Kasumi-1 (cell line): ENCODE results near the gene CBR3.

ENCODE experiments used
- DNase-seq, 2 experiments: peaks; one replicate each; lab custom pipeline; 2025; lab: John Stamatoyannopoulos, UW

CBR3 gene

GRCh38 chr21:36183144-36183795, 48.4 kb downstream of the CBR3 start:
- DNase-seq: no peak

- no peak for DNase-seq
These were observed 49.7 kb downstream of the CBR3 start for GRCh38 chr21:36184545-36184944.

DNA sequence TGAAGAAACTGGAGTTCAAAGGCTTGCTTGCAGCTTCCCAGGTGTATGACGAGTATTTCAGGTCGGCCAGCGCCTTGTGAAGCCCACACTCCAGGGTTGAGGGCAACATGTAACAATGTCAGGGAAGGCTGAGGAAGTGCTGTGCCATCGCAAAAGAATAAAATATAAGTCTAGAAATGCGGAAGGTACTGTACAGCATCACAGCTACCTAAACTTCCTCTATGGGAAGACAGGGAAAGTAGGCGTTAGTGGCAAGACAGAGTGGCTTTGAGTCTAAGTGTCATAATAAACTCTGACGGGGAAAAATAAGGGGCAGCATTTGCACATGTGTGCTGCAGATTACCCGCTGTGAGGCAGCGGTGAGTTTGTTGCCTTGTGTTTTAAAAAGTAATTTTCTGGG, 50.6 kb downstream of the CBR3 start:
- no peak for DNase-seq

DNA sequence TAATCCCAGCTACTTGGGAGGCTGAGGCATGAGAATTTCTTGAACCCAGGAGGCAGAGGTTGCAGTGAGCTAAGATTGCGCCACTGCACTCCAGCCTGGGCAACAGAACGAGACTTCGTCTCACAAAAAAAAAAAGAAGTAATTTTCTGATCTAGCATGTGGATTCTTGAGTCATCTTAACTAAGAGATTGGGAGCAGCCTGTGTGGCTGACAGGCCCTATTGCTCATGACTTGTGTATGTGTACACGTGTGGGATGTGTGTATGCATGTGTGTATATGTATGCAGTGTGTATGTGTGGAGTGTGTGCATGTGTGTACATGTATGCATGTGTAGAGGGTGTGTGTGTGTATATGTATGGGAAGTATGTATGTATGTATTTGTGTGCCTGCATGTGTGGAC, 51.2 kb downstream of the CBR3 start:
- DNase-seq: no peak

- DNase-seq: no peak
These were observed 51.9 kb downstream of the CBR3 start for GRCh38 chr21:36186506-36187399.

DNA sequence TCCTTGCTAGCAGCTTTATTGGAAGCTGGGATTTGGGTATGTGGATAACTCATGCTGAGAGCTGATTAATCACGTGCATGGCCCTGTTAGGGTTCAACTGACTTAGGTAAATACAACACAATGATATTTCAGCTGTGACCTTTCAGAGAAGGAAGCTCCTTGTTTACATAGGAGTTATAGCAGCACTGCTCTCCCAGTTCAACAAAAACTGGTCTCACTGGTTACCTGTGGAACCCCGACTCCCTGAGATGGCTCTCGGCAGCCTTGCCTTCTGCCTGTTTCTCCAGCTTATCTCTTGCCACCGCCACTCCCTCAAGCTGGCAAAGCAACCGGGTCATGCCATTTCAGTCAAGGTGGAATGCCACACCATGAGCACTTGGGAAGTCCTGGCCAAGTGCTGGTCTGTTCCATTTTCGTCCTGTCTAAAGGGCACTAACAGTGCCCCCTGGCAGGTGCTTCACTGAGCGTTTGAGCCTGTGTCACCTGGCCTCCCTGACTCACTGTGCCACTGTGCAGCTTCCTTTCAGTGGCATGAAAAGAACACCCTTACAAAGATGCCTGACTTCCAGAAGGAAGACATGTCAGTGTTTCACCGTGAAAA, 53.3 kb downstream of the CBR3 start:
- DNase-seq: no peak

DNA sequence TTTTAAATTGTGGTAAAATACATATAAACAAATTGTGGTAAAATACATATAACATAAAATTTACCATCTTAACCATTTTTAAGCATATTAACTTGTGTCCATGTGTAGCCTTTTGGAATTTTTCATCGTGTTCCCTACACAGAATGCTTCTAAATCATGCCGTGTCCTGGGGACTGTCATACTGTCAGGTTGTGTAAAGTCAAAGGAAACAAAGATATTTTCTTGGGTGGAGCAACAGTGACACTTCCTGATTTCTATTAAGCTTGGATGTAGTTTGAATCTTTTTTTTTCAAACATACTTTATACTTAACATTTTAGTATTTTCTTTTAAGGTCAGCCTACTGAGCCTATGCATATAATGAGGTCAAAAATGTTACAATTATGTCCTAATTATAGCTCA, 54.1 kb downstream of the CBR3 start:
- no peak for DNase-seq

DNA sequence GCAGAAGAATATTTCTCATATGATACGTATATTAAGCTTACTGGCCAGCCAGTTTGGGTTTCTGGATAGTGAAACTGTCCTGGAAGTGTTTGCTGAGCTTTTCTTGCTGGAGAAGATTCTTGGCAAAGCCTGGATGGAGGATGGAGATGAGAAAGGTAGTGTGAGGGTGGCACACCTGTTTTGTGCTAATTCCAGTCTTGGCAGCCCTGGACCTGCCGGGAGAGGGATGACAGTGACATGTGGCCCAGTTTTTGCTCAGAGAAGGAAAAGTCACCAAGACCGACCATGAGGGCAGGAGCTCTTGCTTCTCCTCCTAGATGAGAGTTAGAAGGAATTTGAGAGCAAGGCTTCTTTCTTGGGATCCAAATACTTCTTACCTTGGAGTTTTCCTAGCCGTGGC, 55.9 kb downstream of the CBR3 start:
- DNase-seq: no peak

GRCh38 chr21:36193200-36193599, 58.3 kb downstream of the CBR3 start:
- DNase-seq: no peak

DNA sequence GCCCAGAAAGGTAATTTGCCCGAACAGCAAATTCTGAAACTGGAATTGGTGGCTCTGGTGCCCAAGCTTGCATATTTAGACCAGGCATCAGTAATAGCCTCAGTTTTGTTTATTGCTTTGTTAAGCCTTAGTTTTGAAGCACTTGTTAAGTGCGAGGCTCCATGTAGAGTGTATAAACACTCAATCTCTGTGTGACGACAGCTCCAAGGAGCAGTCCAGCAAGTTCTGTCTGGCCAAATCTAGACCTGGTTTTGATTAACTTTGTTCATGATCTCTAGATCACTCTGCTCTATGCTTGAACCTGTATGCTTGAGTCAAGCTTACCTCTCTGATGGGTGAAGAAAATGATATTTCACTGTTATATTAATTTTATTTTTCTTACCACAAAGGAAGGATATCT, 59.1 kb downstream of the CBR3 start:
- DNase-seq: no peak

DNA sequence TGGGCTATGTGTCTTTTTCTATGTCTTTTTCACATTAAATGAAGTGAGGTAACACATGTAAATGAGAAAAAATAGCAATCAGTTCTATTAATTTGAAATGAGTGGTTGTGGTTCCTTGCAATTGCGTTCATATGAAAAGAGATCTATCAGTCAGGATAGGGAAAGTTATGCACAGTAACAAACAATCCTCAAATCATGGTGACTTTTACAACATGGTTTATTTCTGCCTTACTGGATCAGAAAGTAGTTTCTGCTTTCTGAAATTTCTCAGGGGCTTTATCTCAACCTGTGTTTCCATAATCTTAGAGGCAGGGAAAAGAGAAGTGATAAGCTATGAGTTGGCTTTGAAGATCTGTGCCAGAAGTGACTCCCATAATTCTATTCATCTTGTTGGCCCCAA, 60.7 kb downstream of the CBR3 start:
- DNase-seq: no peak
